DOHH2 (cell line): ENCODE measurements around the gene CDC6.

ENCODE experiments used
- H3F3A ChIP-seq: fragments of 200-600 bp; sonication (generic), shearing (Covaris generic); 2 replicates; pipeline ENCODE4 v1.6.0; 2016; ENCODE audit warnings: antibody characterized with exemption, mild to moderate bottlenecking; ENCODE audit not compliant: control insufficient read depth, insufficient read depth
- H3K27ac ChIP-seq: fragments of 200-600 bp; sonication (generic); 2 replicates; pipeline ENCODE4 v1.5.1; 2014; ENCODE audit warnings: low read depth, mild to moderate bottlenecking, low read length, moderate library complexity
- H3K27me3 ChIP-seq: fragments of 200-600 bp; sonication (generic); 2 replicates; pipeline ENCODE4 v1.6.1; 2014; ENCODE audit warnings: mild to moderate bottlenecking, low read length, mixed read lengths; ENCODE audit not compliant: control insufficient read depth
- H3K36me3 ChIP-seq: fragments of 200-600 bp; sonication (generic); 2 replicates; pipeline ENCODE4 v1.6.1; 2014; ENCODE audit warnings: mild to moderate bottlenecking, low read length, moderate library complexity, mixed read lengths; ENCODE audit not compliant: control insufficient read depth
- H3K4me1 ChIP-seq: fragments of 200-600 bp; sonication (generic); 2 replicates; pipeline ENCODE4 v1.6.1; 2014; ENCODE audit warnings: mild to moderate bottlenecking, low read length, mixed read lengths; ENCODE audit not compliant: control insufficient read depth
- H3K4me2 ChIP-seq: fragments of 200-600 bp; sonication (generic); 2 replicates; pipeline ENCODE4 v1.6.0; 2014; ENCODE audit warnings: mild to moderate bottlenecking, low read length, moderate library complexity
- H3K4me3 ChIP-seq: fragments of 200-600 bp; sonication (generic); 2 replicates; pipeline ENCODE4 v1.5.1; 2014; ENCODE audit warnings: mild to moderate bottlenecking, low read length, mixed read lengths
- H3K79me2 ChIP-seq: fragments of 200-600 bp; sonication (generic); 2 replicates; pipeline ENCODE4 v1.6.1; 2014; ENCODE audit warnings: mild to moderate bottlenecking, low read length, mixed read lengths; ENCODE audit not compliant: control insufficient read depth
- H3K9me2 ChIP-seq: fragments of 200-600 bp; sonication (generic); replicated peaks from 2 replicates; pipeline ENCODE4 v1.6.1; 2014; ENCODE audit warnings: mild to moderate bottlenecking, low read length, mixed read lengths; ENCODE audit not compliant: control insufficient read depth
- H3K9me3 ChIP-seq: fragments of 200-600 bp; sonication (generic); 2 replicates; pipeline ENCODE4 v1.6.1; 2014; ENCODE audit warnings: antibody characterized with exemption, low read length, mixed read lengths; ENCODE audit not compliant: control insufficient read depth, insufficient read depth
- H4K20me1 ChIP-seq: fragments of 200-600 bp; sonication (generic); 2 replicates; pipeline ENCODE4 v1.6.0; 2014; ENCODE audit warnings: low read depth, mild to moderate bottlenecking, antibody characterized with exemption, low read length, moderate library complexity; ENCODE audit not compliant: control insufficient read depth, insufficient read depth
- CTCF ChIP-seq: fragments of 200-600 bp; sonication (generic); IDR thresholded peaks from one replicate; pipeline ENCODE4 v1.5.1; 2014; ENCODE audit warnings: antibody characterized with exemption, mild to moderate bottlenecking, low read depth, low read length; ENCODE audit not compliant: poor library complexity, severe bottlenecking
- EZH2phosphoT487 ChIP-seq: fragments of 200-600 bp; sonication (generic); IDR thresholded peaks from 2 replicates; pipeline ENCODE4 v1.6.1; 2017; ENCODE audit warnings: borderline replicate concordance, mild to moderate bottlenecking, antibody characterized with exemption, low read length, moderate library complexity, mixed read lengths

CDC6 gene

GRCh38 chr17:40266882-40267281 lies 20.8 kb upstream of the CDC6 start:
- Histone ChIP-seq H3K4me2 (no peak overlapping the region), H4K20me1 (no peaks in the 10 kb centered on the region), H3K27me3 (no peaks in the 10 kb centered on the region), H3K9me2 (no peaks in the 10 kb centered on the region), H3K9me3 (no peaks in the 10 kb centered on the region), H3K36me3 (peaks cover 21% of the 10 kb centered on the region), H3K27ac (no peak overlapping the region), H3K4me1 (no peaks in the 10 kb centered on the region), H3K4me3 (no peak overlapping the region), H3F3A (no peaks in the 10 kb centered on the region), H3K79me2 (no peaks in the 10 kb centered on the region)
- TF ChIP-seq CTCF (no peak), EZH2phosphoT487 (no peak)

- H3K27me3 ChIP-seq, result no peaks in the 10 kb centered on the region
- H3K36me3 ChIP-seq, result peaks cover 12% of the 10 kb centered on the region
- H3K4me3 ChIP-seq, result no peak overlapping the region
- H3F3A ChIP-seq, result no peaks in the 10 kb centered on the region
- no peaks in the 10 kb centered on the region for H3K4me1 ChIP-seq
- H4K20me1 ChIP-seq, result no peaks in the 10 kb centered on the region
- no peaks in the 10 kb centered on the region for H3K9me3 ChIP-seq
- no peaks in the 10 kb centered on the region for H3K79me2 ChIP-seq
- no peak overlapping the region for H3K27ac ChIP-seq
- no peaks in the 10 kb centered on the region for H3K9me2 ChIP-seq
- TF ChIP-seq CTCF (no peak), EZH2phosphoT487 (no peak)
- no peak overlapping the region for H3K4me2 ChIP-seq
Measured at GRCh38 chr17:40268141-40268712, 19.5 kb upstream of the CDC6 start.

- Histone ChIP-seq H4K20me1 (no peaks in the 10 kb centered on the region), H3K4me2 (no peak overlapping the region), H3K27me3 (no peaks in the 10 kb centered on the region), H3K9me2 (no peaks in the 10 kb centered on the region), H3F3A (no peaks in the 10 kb centered on the region), H3K36me3 (peaks cover 40% of the 10 kb centered on the region), H3K9me3 (no peaks in the 10 kb centered on the region), H3K4me3 (no peak overlapping the region), H3K27ac (no peak overlapping the region), H3K4me1 (peaks cover 19% of the 10 kb centered on the region), H3K79me2 (no peaks in the 10 kb centered on the region)
- TF ChIP-seq EZH2phosphoT487, result no peak
- no peak for TF ChIP-seq CTCF
Measured at GRCh38 chr17:40278414-40278813, 9.3 kb upstream of the CDC6 start.
